Measurements from ENCODE around the gene PRDX5. TPM values are rescaled to one million over a fixed set of nuclear protein-coding genes. Genes with fewer than 3 reads are reported as not detected.

The PRDX5 gene
- total and polyA plus RNA-seq, 10 of the 15 experiments (the other 5 are each of a cell fraction or from before 2014, with no cell fraction given): 95.7 to 406 (median 240) TPM

GRCh38 chr11:64276653-64277431, 41.1 kb upstream of the PRDX5 start:
- ChIA-PET CTCF (interaction anchor here (0.9 to 3.5 kb wide), 3 partner anchors 14 to 28 kb away, joined by 3 to 10 read pairs (median 8); no protein-coding TSS in a partner anchor), RAD21 (ENCODE audit: unreplicated experiment) (interaction anchor here (0.6 kb wide), 1 partner anchor 25 kb away, joined by 3 read pairs; no protein-coding TSS in a partner anchor), POLR2A (no interaction called here), SMC1A (ENCODE audit: uncharacterized antibody, unreplicated experiment) (interaction anchor here (1.8 kb wide), 1 partner anchor 27 kb away, joined by 7 read pairs; no protein-coding TSS in a partner anchor)
- H3K9ac ChIP-seq (ENCODE audit: control insufficient read depth, insufficient read depth, low read length): no peak overlapping the region
- FAIRE-seq (no peak), DNase-seq (ENCODE audit: low read depth, low spot score) (no peak), ATAC-seq (no peak)
- no peak overlapping the region for H3K4me3 ChIP-seq
- no peak overlapping the region for H3K27ac ChIP-seq (ENCODE audit: control insufficient read depth, insufficient read depth)
- in situ Hi-C loops (cut with MboI) (no loop called here), intact Hi-C loops (cut with micrococcal nuclease; ENCODE audit: unreplicated experiment) (no loop called here)
- H3K36me3 ChIP-seq (ENCODE audit: control insufficient read depth in 2 of 2, insufficient read depth in 2 of 2, low read length in 1 of 2): peaks cover 0 to 3% of the 10 kb centered on the region in 2 experiments; a peak in 1 of 4 replicates
- no peaks in the 10 kb centered on the region for H3K27me3 ChIP-seq (replicated peaks in 1 of 2; ENCODE audit: control insufficient read depth in 2 of 2, insufficient read depth in 2 of 2, low read length in 1 of 2)
- no peak for TF ChIP-seq RBBP5 (conservative IDR thresholded peaks at IDR 0.05)
- TF ChIP-seq CREM (IDR thresholded peaks at IDR 0.05; ENCODE audit: low read depth): no peak
- no peak for TF ChIP-seq RELB (IDR thresholded peaks at IDR 0.05; ENCODE audit: low read depth)
- no peak for TF ChIP-seq MEF2B (IDR thresholded peaks at IDR 0.05; ENCODE audit: partially characterized antibody, poor library complexity, severe bottlenecking)
- no peak for TF ChIP-seq KDM1A (IDR thresholded peaks at IDR 0.05; ENCODE audit: borderline replicate concordance)
- TF ChIP-seq FOXK2 (IDR thresholded peaks at IDR 0.05): no peak
- no peak for TF ChIP-seq NFYA (IDR thresholded peaks at IDR 0.05; ENCODE audit: borderline replicate concordance, low read depth, low read length)
- no peak for TF ChIP-seq RAD21 (IDR thresholded peaks at IDR 0.05; ENCODE audit: insufficient read depth, low read depth, low read length)
- TF ChIP-seq NBN (IDR thresholded peaks at IDR 0.05): no peak
- no peak for TF ChIP-seq ATF7 (IDR thresholded peaks at IDR 0.05; ENCODE audit: low read depth)
- TF ChIP-seq YBX1 (IDR thresholded peaks at IDR 0.05): no peak
- no peaks in the 10 kb centered on the region; the same call in 1 of the 2 replicates for H4K20me1 ChIP-seq (ENCODE audit: control insufficient read depth, insufficient read depth)
- no TSS peak for BruUV-seq (replicated peaks)
- 0 out of 2 replicates have a peak, but pooled peaks cover 2% of the 10 kb centered on the region for H3K4me1 ChIP-seq (ENCODE audit: control insufficient read depth, insufficient read depth, low read length)
- no peak overlapping the region for H3K4me2 ChIP-seq (ENCODE audit: control insufficient read depth, insufficient read depth)
- H2AFZ ChIP-seq (ENCODE audit: control insufficient read depth, low read depth, low read length): no peak overlapping the region
- no peaks in the 10 kb centered on the region for H3K9me3 ChIP-seq (replicated peaks; ENCODE audit: control insufficient read depth, insufficient read depth, low read length)
- H3K79me2 ChIP-seq (ENCODE audit: control insufficient read depth, insufficient read depth, low read length): peaks cover 6% of the 10 kb centered on the region
- 82% methylated on average over 17 of the region's 17 CpGs for WGBS (ENCODE audit: insufficient coverage, insufficient replicate concordance, low lambda C conversion rate, missing lambda C conversion rate)

Data from GM12878 (cell line).